SK-N-SH treated with all-trans-retinoic acid at 6 μM for 48 hours (cell line): Measurements from ENCODE around the gene KIF12.

ENCODE experiments used
- ATAC-seq: fragments of 200-7000 bp; cut with Tn5 transposase; 3 replicates; pipeline ENCODE4 v1.9.1; 2020; ENCODE audit warnings: mild to moderate bottlenecking, moderate library complexity
- ARNTL ChIP-seq: fragments of 450-650 bp; formaldehyde crosslinking; IDR thresholded peaks from 2 replicates; pipeline ENCODE4 v1.5.0; 2020; ENCODE audit warnings: low read depth, mild to moderate bottlenecking, moderate library complexity, borderline replicate concordance
- CSDC2 ChIP-seq: fragments of 250-450 bp; sonication (Bioruptor Pico); IDR thresholded peaks from 2 replicates; pipeline ENCODE4 v1.5.0; 2020; ENCODE audit warnings: mild to moderate bottlenecking, moderate library complexity
- ESRRG ChIP-seq: fragments of 250-450 bp; sonication (Bioruptor Pico); IDR thresholded peaks from 2 replicates; pipeline ENCODE4 v1.6.1; 2021; ENCODE audit warnings: mild to moderate bottlenecking
- GLIS3 ChIP-seq: fragments of 250-450 bp; sonication (Bioruptor Pico); IDR thresholded peaks from 2 replicates; pipeline ENCODE4 v1.5.0; 2020; ENCODE audit warnings: mild to moderate bottlenecking, moderate library complexity
- ISL1 ChIP-seq: fragments of 250-450 bp; sonication (Bioruptor Pico); IDR thresholded peaks from 2 replicates; pipeline ENCODE4 v2.1.2; 2022; ENCODE audit warnings: mild to moderate bottlenecking, moderate library complexity
- OSR1 ChIP-seq: fragments of 250-450 bp; sonication (Bioruptor Pico); IDR thresholded peaks from 2 replicates; pipeline ENCODE4 v1.8.0; 2022; ENCODE audit warnings: moderate library complexity, mild to moderate bottlenecking, inconsistent platforms
- PATZ1 ChIP-seq: fragments of 250-450 bp; sonication (Bioruptor Pico); IDR thresholded peaks from 2 replicates; pipeline ENCODE4 v1.8.0; 2020; ENCODE audit warnings: mild to moderate bottlenecking, moderate library complexity, borderline replicate concordance
- PPARA ChIP-seq: fragments of 250-450 bp; sonication (Bioruptor Pico); IDR thresholded peaks from 2 replicates; pipeline ENCODE4 v1.5.0; 2020; ENCODE audit warnings: mild to moderate bottlenecking, borderline replicate concordance
- SNAI2 ChIP-seq: fragments of 250-450 bp; sonication (Bioruptor Pico); IDR thresholded peaks from 2 replicates; pipeline ENCODE4 v1.5.0; 2020; ENCODE audit warnings: mild to moderate bottlenecking, moderate library complexity
- TCF4 ChIP-seq: fragments of 250-450 bp; sonication (Bioruptor Pico); IDR thresholded peaks from 2 replicates; pipeline ENCODE4 v1.8.0; 2021; ENCODE audit warnings: mild to moderate bottlenecking, moderate library complexity, borderline replicate concordance
- TOX ChIP-seq: fragments of 250-450 bp; sonication (Bioruptor Pico); IDR thresholded peaks from 2 replicates; pipeline ENCODE4 v1.8.0; 2021; ENCODE audit warnings: mild to moderate bottlenecking, moderate library complexity, borderline replicate concordance
- ZC3H10 ChIP-seq: fragments of 250-450 bp; sonication (Bioruptor Pico); IDR thresholded peaks from 2 replicates; pipeline ENCODE4 v1.5.1; 2021; ENCODE audit warnings: mild to moderate bottlenecking, moderate library complexity
- ZFP3 ChIP-seq: fragments of 250-450 bp; sonication (Bioruptor Pico); IDR thresholded peaks from 2 replicates; pipeline ENCODE4 v1.5.0; 2020; ENCODE audit warnings: mild to moderate bottlenecking, moderate library complexity
- ZFP30 ChIP-seq: fragments of 450-650 bp; formaldehyde crosslinking; IDR thresholded peaks from 2 replicates; pipeline ENCODE4 v1.5.0; 2022; ENCODE audit warnings: mild to moderate bottlenecking, moderate library complexity
- ZNF565 ChIP-seq: fragments of 450-650 bp; formaldehyde crosslinking; conservative IDR thresholded peaks from 2 replicates; pipeline ENCODE4 v1.5.0; 2020; ENCODE audit warnings: low read depth, mild to moderate bottlenecking, moderate library complexity
- ZNF70 ChIP-seq: fragments of 450-650 bp; formaldehyde crosslinking; IDR thresholded peaks from 2 replicates; pipeline ENCODE4 v1.5.0; 2020; ENCODE audit warnings: mild to moderate bottlenecking, moderate library complexity
- ZNF8 ChIP-seq: fragments of 450-650 bp; formaldehyde crosslinking; IDR thresholded peaks from 2 replicates; pipeline ENCODE4 v1.5.0; 2020; ENCODE audit warnings: mild to moderate bottlenecking, moderate library complexity
- TF ChIP-seq, protein P1 (sequence below): fragments of 250-450 bp; sonication (Bioruptor Pico); IDR thresholded peaks from 2 replicates; pipeline ENCODE4 v1.8.0; 2021; ENCODE audit warnings: low read depth, mild to moderate bottlenecking, moderate library complexity, borderline replicate concordance
- TF ChIP-seq, protein P2 (sequence below): fragments of 250-450 bp; sonication (Bioruptor Pico); IDR thresholded peaks from 2 replicates; pipeline ENCODE4 v1.5.1; 2020; ENCODE audit warnings: low read depth, mild to moderate bottlenecking, moderate library complexity
- TF ChIP-seq, protein P3 (sequence below): fragments of 250-450 bp; sonication (Bioruptor Pico); IDR thresholded peaks from 2 replicates; pipeline ENCODE4 v1.5.1; 2021; ENCODE audit warnings: mild to moderate bottlenecking, moderate library complexity
- TF ChIP-seq, protein P4 (sequence below): fragments of 250-450 bp; sonication (Bioruptor Pico); IDR thresholded peaks from 2 replicates; pipeline ENCODE4 v1.5.0; 2020; ENCODE audit warnings: mild to moderate bottlenecking, moderate library complexity

The KIF12 gene

GRCh38 chr9:114051706-114052105, 47.4 kb downstream of the KIF12 start (continued):
- TF ChIP-seq, protein P1, sequence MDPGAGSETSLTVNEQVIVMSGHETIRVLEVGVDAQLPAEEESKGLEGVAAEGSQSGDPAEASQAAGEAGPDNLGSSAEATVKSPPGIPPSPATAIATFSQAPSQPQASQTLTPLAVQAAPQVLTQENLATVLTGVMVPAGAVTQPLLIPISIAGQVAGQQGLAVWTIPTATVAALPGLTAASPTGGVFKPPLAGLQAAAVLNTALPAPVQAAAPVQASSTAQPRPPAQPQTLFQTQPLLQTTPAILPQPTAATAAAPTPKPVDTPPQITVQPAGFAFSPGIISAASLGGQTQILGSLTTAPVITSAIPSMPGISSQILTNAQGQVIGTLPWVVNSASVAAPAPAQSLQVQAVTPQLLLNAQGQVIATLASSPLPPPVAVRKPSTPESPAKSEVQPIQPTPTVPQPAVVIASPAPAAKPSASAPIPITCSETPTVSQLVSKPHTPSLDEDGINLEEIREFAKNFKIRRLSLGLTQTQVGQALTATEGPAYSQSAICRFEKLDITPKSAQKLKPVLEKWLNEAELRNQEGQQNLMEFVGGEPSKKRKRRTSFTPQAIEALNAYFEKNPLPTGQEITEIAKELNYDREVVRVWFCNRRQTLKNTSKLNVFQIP (CRISPR knock-in tag): no peak
- TF ChIP-seq ZC3H10 (CRISPR knock-in tag) (no peak), ISL1 (CRISPR knock-in tag) (no peak), ZNF70 (CRISPR knock-in tag) (no peak)
- TF ChIP-seq, all 23 proteins: peak for 0

DNA sequence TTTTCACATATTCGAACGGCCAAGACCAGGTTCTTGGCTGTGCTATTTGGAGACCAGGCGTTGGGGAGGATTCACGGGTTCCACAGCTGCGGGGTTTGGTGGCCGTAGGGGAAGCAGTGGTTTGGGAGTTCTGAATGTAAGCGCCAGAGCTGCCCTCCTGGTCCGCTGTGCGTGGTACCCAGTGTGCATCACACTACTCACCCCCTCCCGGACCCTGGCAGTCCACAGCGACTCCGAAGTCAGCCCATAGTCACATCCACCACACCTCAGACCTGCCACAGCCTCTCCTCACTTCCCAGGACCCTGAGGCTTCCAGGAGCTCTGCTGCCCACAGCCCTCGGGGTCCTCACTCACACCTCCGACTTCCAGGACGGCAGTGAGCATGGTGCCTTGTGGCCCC, 47.8 kb downstream of the KIF12 start:
- TF ChIP-seq ARNTL (CRISPR knock-in tag): no peak
- TF ChIP-seq, protein P2, sequence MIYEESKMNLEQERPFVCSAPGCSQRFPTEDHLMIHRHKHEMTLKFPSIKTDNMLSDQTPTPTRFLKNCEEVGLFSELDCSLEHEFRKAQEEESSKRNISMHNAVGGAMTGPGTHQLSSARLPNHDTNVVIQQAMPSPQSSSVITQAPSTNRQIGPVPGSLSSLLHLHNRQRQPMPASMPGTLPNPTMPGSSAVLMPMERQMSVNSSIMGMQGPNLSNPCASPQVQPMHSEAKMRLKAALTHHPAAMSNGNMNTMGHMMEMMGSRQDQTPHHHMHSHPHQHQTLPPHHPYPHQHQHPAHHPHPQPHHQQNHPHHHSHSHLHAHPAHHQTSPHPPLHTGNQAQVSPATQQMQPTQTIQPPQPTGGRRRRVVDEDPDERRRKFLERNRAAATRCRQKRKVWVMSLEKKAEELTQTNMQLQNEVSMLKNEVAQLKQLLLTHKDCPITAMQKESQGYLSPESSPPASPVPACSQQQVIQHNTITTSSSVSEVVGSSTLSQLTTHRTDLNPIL (CRISPR knock-in tag): no peak
- ATAC-seq: no peak

DNA sequence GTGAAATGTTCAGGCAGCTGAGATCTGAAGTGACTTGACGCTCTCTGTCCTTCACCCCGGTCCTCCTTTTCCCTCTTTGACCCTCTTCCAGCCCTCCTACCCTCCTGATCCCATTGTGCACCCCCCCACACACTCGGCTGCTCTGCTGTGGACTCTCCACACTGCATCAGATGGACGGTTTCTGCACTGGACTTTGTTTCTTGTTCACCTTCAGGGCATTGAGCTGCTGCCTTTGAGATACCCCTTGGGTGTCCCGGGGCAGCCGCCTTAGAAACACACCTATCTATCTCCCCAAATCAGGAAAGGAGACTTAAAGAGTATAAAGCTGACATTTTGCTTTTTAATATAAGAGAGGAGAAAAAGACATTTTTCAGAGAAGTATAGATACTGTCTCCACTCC, 48.4 kb downstream of the KIF12 start:
- TF ChIP-seq ZNF8 (CRISPR knock-in tag) (no peak), CSDC2 (CRISPR knock-in tag) (no peak), ZFP30 (CRISPR knock-in tag) (no peak), ARNTL (CRISPR knock-in tag) (no peak), TOX (CRISPR knock-in tag) (no peak), ZFP3 (CRISPR knock-in tag) (no peak), ZNF565 (CRISPR knock-in tag) (no peak), SNAI2 (CRISPR knock-in tag) (no peak), ESRRG (CRISPR knock-in tag) (no peak), ZNF70 (CRISPR knock-in tag) (no peak), PATZ1 (CRISPR knock-in tag) (no peak), GLIS3 (CRISPR knock-in tag) (no peak), ZC3H10 (CRISPR knock-in tag) (no peak)
- TF ChIP-seq, protein P3, sequence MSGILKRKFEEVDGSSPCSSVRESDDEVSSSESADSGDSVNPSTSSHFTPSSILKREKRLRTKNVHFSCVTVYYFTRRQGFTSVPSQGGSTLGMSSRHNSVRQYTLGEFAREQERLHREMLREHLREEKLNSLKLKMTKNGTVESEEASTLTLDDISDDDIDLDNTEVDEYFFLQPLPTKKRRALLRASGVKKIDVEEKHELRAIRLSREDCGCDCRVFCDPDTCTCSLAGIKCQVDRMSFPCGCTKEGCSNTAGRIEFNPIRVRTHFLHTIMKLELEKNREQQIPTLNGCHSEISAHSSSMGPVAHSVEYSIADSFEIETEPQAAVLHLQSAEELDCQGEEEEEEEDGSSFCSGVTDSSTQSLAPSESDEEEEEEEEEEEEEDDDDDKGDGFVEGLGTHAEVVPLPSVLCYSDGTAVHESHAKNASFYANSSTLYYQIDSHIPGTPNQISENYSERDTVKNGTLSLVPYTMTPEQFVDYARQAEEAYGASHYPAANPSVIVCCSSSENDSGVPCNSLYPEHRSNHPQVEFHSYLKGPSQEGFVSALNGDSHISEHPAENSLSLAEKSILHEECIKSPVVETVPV (CRISPR knock-in tag): no peak
- TF ChIP-seq, protein P4, sequence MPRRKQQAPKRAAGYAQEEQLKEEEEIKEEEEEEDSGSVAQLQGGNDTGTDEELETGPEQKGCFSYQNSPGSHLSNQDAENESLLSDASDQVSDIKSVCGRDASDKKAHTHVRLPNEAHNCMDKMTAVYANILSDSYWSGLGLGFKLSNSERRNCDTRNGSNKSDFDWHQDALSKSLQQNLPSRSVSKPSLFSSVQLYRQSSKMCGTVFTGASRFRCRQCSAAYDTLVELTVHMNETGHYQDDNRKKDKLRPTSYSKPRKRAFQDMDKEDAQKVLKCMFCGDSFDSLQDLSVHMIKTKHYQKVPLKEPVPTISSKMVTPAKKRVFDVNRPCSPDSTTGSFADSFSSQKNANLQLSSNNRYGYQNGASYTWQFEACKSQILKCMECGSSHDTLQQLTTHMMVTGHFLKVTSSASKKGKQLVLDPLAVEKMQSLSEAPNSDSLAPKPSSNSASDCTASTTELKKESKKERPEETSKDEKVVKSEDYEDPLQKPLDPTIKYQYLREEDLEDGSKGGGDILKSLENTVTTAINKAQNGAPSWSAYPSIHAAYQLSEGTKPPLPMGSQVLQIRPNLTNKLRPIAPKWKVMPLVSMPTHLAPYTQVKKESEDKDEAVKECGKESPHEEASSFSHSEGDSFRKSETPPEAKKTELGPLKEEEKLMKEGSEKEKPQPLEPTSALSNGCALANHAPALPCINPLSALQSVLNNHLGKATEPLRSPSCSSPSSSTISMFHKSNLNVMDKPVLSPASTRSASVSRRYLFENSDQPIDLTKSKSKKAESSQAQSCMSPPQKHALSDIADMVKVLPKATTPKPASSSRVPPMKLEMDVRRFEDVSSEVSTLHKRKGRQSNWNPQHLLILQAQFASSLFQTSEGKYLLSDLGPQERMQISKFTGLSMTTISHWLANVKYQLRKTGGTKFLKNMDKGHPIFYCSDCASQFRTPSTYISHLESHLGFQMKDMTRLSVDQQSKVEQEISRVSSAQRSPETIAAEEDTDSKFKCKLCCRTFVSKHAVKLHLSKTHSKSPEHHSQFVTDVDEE: no peak
- TF ChIP-seq, protein P1 (CRISPR knock-in tag): no peak
- ATAC-seq: no peak

- ATAC-seq: no peak
- no peak for TF ChIP-seq ESRRG (CRISPR knock-in tag)
- no peak for TF ChIP-seq ZFP3 (CRISPR knock-in tag)
- no peak for TF ChIP-seq ARNTL (CRISPR knock-in tag)
- TF ChIP-seq, protein P3 (CRISPR knock-in tag): no peak
- no peak for TF ChIP-seq TCF4 (CRISPR knock-in tag)
- TF ChIP-seq PPARA (CRISPR knock-in tag): no peak
- TF ChIP-seq CSDC2 (CRISPR knock-in tag): no peak
- TF ChIP-seq, protein P4: no peak
- no peak for TF ChIP-seq OSR1 (CRISPR knock-in tag)
Observed at GRCh38 chr9:114050226-114050568, 48.9 kb downstream of the KIF12 start.
